Activated CD4-positive, alpha-beta T cell treated with anti-CD3 and anti-CD28 coated beads, Interleukin-2, Interleukin-6, amounts not matched to agents 100 ng/mL and 50 ng/mL, durations not matched to agents 16 hours and 8 hours (primary cell): Measurements from ENCODE around the gene C5orf46.
A peak's percentile ranks its signal among the peaks of the same experiment; 100 is the strongest.
"Not testable (repeated sequence)": the region's sequence is repeated elsewhere in the genome, so short reads cannot be mapped to it uniquely, and the experiment has no call there.

Experiments used
- DNase-seq: peaks from one replicate; pipeline ENCODE4 v3.0.0-alpha.2; 2020

C5orf46 gene

DNA sequence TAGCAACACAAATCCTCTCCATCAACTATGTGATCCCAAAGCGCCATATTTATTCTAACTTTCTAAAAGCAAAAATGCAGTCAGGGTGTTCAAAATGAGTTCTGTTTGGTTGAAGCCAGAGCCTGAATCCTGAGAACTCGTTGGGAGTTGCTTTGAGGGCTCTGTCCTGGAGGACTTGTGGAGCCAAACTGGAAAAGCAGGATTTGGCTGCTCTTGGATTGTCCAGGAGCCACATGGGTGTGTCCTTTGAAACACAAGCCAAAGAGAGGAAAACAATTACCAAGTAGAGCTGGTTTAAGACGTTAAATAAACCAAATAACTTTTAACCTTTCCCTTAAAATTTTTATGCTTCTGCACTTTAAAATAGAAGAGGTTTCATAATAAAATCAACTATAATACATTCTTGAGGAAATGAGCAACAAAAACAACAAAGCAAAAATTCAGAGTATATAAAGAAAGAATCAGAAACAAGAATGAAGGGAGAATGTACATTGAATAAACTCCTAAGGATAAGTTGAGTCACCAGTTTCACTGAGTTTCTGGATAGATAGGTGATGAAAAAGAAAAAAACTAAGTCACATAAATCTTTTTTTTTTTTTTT is 13.5 kb downstream of the C5orf46 start:
- no peak for DNase-seq

GRCh38 chr5:147887930-147888329 is 18.4 kb downstream of the C5orf46 start:
- no peak for DNase-seq

GRCh38 chr5:147887026-147887627 is 19.2 kb downstream of the C5orf46 start:
- peak; percentile 10 for DNase-seq

GRCh38 chr5:147882586-147883313 is 23.6 kb downstream of the C5orf46 start:
- DNase-seq, result no peak

DNA sequence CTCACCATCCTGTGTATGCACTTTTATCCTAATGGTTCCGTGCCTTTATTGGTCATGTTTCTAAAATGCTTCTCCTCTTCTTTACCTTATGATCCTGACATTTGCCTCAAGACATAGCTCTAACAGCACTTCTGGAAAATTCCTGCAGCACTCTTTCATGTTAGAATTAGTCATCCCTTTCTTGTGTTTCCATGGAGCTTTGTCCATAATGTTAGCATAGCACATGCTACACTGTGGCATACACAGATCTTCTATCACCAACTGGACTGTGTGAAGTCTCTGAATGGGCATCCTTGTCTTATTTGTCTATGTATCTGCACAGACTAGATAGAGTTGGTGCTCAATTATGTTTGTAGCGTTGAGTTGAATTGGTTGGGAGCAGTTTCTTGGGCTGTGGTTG is 25.9 kb downstream of the C5orf46 start:
- DNase-seq, result no peak

- DNase-seq, result no peak
Measured at GRCh38 chr5:147879784-147880183, 26.6 kb downstream of the C5orf46 start.

DNA sequence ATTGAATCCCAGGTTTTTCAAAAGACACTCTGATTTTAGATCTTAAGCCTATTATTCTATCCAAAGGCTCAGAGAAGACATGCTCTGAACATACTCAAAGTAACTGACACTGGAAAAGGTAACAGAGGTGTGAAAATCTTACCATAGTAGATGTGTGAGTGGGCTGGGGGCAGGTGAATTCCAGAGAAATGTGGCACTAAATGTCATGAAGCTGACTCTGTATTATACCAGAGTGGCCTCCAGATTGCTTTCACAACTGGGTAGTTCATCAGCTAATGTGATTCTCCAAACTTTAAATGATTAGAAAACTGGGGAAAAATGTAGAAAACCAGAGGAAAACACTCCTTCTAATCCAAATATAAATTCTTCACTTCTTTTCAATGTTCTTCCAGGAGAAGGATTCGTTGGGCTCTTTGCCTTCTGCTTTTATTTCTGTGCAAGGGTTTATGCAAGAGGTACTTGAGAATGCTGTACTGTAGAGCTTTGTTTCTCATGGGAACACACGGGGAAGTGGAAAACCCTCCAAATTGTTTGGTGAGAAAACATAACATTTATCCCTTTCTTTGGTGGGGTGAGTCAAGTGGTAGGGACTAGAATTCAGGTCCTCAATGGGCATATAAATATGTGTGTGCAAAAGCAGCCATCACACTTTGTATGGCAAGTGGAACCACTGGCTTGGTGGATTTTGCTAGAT is 28.1 kb downstream of the C5orf46 start, which contains the start of gene SCGB3A2:
Gene SCGB3A2 (plus strand): TSS at position 646 of the 694 bp plus-strand sequence. CDS start 93 bp downstream, outside the sequence.
- DNase-seq, result no peak

GRCh38 chr5:147876626-147877025 is 29.7 kb downstream of the C5orf46 start:
- no peak for DNase-seq

- no peak for DNase-seq
Measured at GRCh38 chr5:147876141-147876540, 30.2 kb downstream of the C5orf46 start.

DNA sequence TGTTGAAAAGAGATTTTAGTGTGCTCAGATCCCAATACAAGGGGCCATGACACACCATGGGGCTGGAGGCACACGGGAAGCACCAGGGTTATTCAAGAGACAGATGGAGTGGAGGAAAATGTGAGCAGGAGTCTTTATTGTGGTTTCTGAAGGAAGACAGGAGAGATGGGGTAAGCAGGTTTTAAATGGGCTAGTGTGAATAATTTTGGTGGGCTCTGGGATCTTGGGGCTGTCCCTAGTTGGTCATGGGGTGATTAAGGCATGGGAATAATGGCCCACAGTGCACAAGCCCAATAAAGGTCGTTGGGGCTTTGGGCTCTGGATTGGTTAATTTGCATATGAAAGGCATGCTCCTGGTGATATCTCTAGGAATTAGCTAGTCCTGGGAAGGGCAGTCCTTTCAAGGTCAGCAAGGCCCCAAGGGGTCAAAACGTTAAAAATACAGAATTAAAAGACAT is 31.4 kb downstream of the C5orf46 start:
- DNase-seq, result no peak

DNA sequence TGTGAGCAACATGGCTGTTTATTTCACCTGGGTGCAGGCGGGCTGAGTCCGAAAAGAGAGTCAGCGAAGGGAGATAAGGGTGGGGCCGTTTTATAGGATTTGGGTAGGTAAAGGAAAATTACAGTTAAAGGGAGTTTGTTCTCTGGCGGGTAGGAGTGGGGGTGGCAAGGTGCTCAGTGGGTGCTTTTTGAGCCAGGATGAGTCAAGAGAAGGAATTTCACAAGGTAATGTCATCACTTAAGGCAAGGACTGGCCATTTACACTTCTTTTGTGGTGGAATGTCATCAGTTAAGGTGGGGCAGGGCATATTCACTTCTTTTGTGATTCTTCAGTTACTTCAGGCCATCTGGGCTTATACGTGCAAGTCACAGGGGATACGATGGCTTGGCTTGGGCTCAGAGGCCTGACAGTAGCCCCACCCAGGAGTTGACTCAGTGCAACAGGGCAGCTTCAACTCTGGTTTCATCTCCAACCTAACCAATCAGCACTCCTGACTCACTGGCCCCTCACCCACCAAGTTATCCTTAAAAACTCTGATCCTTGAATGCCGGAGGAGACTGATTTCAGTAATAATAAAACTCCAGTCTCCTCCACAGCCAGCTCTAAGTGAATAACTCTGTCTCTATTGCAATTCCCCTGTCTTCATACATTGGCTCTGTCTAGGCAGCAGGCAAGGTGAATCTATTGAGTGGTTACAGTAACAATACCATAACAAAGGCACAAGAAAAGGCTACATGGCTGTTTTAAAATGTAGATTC is 32.0 kb downstream of the C5orf46 start:
- not testable (repeated sequence) for DNase-seq

GRCh38 chr5:147872744-147873435 is 33.4 kb downstream of the C5orf46 start:
- DNase-seq, result not testable (repeated sequence)

GRCh38 chr5:147871980-147872549 is 34.3 kb downstream of the C5orf46 start:
- DNase-seq, result not testable (repeated sequence)

- not testable (repeated sequence) for DNase-seq
Measured at GRCh38 chr5:147869892-147870291, 36.4 kb downstream of the C5orf46 start.

DNA sequence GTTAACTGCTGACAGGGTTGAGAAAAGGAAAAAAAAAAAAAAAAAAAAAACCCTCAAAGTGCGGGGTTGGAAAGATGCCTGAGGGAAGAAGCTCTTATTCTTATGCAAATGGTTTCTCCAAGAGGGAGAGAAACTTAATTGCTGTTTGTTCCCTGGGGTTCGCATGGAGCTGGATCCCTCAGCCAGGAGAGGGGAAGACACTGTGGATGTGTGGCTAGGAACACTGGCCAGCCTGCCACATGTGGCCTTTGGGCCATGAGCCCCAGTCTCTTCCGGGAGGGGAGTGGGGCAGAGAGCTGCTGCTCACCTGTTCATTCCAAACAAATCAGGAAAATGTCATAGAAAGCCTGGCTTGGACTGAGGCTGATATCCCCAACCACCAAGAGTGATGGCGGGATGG is 37.2 kb downstream of the C5orf46 start:
- DNase-seq, result no peak

DNA sequence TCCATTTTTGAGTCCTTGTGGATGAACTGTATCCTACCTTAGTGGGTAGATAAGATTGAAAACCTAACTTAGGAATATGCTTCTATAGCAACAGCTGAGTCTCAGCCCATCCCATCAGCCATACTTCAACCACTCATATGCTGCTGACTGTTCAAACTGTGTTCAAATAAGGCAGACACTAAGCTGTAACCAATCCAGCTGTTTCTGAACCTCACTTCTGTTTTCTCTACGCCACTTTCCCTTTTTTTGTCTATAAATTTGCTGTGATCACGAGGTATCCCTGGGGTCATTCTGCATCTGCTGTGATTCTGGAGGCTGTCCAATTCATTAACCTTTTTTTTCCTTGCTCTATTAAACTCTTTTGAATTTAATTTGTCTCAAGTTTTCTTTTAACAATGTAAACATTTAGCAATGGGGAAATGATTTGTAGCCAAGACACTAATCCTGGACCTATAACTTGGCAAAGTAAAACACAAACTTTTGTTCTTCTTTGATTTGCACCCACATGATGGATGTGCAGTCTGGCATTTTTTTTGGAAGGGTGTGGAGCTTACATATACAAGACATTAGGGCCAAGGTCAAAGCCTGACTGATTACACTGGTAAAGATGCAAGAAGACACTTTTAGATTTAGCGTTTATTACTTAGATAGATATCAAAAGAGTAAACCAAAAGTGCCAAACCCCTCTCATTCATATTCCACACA is 42.7 kb downstream of the C5orf46 start:
- no peak for DNase-seq

- DNase-seq, result no peak
Measured at GRCh38 chr5:147860641-147861025, 45.7 kb downstream of the C5orf46 start.

GRCh38 chr5:147859962-147860640 is 46.2 kb downstream of the C5orf46 start:
- no peak for DNase-seq

DNA sequence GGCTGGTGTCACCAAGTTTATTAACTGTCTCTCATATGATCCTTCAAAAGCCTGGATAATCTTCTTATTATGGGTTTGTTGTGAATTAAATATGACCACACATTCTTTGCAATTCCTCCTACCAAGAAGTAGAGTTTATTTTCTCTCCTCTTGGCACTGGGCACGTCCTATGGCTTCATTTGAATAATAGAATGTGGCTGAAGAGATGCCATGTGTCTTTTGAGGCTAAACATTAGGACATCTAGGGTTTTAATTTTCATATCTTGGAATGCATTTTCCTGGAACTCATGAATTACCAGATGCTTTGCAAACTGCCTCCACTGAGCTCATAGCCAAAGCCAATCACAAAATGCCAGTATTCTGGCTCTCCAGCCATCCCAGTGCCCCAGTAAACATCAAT is 47.8 kb downstream of the C5orf46 start:
- DNase-seq, result no peak
